Measurements from ENCODE around the gene DPF1.

Gene DPF1

DNA sequence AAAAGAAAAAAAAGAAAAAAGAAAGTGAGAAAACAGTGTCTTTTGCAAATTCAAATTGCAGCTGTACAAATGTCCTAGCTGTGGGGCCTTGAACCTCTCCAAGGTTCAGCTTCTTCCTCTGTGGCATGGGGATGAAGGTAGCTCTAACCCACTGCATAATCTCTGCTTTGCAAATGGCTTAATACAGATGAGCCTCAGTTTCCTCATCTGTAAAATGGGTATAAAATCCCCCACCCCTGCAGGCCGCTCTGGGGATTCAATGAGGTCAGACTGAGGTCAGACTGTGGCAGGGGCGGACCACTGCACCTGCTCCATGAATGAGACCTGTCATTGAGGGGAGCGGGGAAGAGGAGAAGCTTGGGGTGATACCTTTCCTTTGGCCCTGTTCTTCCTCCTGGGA, 5.8 kb downstream of the DPF1 start:
- DNase-seq = no peak

DNA sequence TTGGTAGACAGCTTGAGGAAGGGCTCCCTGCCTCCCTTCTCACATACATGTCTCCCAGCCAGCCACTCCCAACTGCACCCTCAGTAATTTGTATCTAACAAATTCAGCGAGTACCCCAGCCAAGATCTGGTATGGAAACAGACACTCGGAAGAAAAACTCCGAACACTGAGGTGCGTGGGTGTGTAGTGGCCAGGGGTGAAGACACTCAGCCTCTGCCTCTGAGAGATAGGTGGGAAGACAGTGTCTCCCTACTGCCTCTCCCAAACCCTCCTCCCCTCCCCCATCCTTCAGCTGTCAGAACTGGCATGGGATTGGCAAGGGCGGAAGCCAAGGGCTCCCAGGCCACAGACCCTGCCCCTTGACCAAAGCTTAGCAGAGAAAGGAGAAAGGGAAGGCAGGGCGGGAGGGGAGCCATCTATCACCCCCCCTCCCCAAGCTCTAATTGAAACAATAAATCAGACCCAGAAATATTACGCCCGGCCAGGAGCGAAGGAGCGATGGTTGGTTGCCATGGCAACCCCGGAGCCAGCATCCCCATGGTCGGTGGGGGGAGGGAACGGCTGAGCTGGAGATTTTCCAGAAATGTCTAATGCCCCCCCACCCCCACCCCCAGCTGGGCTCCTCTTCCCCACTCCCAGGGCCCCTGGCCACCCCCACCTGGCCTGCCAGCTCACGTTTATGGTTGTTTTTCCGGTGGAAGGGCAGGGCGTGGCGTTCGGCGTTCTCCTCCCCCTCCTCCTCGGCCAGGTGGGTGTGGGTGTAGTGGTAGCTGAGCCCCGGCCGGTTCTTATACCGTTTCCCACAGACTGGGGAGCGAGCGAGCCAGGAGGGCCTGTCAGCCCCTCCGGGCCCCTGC, 7.0 kb downstream of the DPF1 start:
- DNase-seq = no peak

DNA sequence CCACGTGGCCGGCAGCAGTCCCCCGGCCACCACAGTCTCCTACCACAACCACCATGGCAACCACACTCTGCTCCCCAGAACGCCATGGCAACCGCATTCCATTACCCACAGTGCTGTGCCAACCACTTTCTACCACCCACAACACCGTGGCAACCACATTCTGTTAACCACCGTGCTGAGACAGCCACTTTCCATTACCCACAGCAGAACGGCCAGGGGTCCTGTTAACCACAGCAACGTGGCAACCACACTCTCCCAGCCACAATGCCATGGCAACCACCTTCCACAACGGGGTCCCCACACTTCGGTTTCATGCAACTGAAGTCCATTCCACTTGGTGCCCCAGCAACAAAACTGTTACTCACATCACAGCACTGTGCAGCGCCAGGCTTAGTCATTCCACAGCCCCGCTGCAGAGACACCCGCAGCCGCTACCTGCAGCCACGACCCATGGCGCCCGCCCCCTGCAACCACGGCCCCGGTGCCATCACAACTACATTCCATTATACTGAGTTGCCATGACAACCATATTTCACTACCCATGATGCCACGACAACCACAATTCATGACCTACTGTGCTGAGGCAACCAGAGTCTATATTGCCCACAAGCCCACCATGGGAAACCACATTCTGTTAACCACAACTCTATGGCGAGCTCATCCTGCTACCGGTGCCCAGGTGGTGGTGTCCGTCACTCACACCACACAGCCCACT, 10.0 kb downstream of the DPF1 start:
- peak; percentile 55 for DNase-seq

DNA sequence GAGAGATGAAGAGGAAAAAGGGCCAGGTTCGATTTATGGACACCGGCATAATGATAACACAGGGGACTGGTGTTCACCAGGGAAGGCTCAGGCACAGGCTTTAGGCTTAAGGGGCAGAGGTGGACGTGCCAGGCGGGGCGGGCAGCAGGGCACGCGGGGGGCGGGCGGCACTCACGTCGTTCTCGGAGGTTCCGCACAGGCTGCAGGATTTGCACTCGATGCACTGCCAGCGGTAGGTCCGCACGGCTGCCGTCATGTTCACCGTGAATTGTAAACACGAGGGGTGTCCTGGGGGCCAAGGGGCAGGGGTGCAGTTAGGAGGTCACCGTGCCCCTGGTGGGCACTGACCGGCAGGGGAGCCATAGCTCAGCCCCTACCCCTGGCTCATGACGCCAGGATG, 10.6 kb downstream of the DPF1 start:
- no peak for DNase-seq

- DNase-seq = no peak
Observed at GRCh38 chr19:38211766-38212165, 12.3 kb downstream of the DPF1 start.

- no peak for DNase-seq
Observed at GRCh38 chr19:38211151-38211591, 12.9 kb downstream of the DPF1 start.

- DNase-seq = no peak
Observed at GRCh38 chr19:38210458-38210987, 13.5 kb downstream of the DPF1 start.

GRCh38 chr19:38209671-38210457, 14.2 kb downstream of the DPF1 start:
- DNase-seq = no peak

DNA sequence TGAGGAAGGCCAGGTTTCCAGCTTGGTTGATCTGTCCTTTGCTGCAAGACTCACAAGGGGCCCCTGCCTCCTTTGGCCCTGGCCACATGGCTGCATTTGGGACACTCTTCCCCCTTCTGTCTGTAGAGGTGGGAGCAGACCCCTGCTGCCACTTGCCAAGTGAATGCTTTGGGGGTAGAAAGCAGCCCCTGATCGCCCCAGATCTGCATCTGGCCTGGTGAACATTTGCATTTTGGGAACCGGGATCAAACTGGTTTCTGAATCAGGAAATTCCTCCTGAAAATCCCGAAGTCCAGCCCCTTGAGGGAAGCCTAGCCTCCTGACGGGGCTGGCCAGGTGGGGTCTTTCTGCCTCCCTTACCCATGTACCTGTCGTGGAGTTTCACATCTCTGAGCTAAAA, 14.9 kb downstream of the DPF1 start:
- no peak for DNase-seq

DNA sequence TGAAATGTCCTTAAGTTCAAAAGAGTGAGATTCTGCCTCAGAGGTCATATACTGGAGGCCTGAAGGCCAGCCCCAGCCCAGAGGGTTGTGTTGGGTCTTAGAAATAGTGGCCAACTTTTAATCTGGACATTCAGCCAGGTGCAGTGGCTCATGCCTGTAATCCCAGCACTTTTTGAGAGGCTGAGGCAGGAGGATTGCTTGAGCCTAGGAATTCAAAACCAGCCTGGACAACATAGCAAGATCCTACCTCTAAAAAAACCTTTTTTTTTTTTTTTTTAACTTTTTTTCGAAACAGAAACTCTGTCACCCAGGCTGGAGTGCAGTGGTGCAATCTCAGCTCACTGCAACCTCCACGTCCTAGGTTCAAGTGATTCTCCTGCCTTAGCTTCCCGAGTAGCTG, 15.5 kb downstream of the DPF1 start:
- no peak for DNase-seq

DNA sequence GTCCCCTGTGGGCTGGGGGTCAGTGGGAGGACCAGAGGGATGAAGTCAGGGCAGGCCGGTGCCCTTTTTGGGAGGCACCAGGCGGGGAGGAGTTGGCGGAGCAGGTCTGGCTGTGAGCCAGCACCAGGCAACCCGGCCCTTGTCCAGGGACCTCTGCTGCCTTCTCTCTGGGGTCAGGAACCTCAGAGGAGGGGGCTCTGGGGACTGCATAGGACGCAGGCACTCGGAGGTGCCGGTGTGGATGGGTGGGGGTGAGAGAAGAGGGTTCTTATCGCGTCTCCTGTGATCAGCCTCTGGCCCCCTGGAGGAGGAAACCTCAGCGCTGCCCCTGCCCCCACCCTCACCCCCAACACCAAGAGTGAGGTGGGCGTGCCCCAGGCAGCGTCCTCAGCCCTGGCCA, 16.5 kb downstream of the DPF1 start:
- DNase-seq = no peak

GRCh38 chr19:38206928-38207327, 17.1 kb downstream of the DPF1 start:
- no peak for DNase-seq

DNA sequence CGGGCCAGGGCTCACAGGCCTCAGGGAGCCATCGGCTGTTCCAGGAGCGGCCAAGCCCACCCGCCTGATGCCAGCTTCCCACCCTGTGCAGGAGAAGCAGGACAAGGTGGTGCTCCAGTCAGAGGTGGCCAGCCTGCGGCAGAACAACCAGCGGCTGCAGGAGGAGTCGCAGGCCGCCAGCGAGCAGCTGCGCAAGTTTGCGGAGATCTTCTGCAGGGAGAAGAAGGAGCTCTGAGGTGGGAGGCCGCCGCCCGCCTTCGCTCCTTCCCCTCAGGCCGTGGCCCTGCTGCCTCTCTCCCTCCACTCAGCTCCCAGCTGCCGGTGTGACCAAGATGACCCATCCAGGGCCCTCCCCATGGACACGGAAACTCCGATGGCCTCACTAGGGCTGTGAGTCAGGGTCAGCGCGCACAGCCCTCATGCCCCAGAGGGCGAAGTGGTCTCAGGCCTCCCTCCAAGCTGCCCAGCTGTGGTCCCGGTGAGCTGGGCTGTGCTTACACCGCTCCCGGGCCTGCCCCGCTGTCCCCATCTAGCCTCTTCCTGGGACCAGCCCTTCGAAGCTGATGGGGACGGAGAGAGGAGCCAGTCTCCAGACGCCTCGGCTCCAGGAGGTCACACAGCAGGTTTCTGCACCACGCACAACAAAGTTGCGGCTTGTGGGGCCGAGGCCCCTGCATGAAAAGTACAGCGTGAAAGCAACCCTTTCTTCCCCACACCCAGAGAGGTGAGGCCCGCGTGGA, 17.8 kb downstream of the DPF1 start:
- DNase-seq = no peak

DNA sequence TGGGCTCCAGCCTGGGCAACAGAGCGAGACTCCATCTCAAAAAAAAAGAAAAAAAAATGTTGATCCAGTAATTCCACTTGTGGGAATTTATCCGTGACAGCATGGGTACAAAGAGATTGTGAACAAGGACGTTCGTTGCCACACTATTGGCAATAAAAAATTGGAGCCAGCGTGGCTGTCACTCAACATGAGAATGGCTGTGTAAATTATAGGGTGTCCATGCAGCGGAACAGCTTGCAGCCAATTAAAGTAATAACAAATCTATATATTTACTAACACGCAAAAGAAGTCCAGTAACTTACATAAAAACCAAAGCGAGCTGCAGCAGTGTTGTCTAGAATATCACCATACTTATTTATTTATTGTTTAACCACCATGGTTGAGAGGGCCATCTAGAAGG, 19.3 kb downstream of the DPF1 start:
- DNase-seq = no peak

GRCh38 chr19:38204096-38204495, 19.9 kb downstream of the DPF1 start:
- DNase-seq = no peak

DNA sequence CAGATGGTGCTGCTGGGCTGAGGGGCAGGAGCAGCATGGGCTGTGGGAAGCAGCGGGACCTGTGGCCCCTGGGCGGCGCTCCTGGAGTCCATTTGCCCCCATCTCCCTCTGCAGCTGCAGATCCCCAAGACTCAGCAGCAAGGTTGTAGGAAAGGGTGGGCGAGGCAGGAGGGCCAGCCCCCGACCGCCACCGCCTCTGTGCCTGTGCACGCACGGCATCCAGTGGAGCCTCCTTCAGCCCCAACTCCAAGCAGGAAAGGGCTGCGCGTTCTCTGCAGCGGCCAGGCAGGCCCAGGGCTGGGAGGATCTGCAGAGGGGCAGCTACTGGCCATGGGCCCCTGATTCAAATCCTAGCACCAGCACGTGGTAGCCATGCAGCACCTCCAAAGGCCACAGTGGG, 20.8 kb downstream of the DPF1 start:
- DNase-seq = no peak

GRCh38 chr19:38202504-38202903, 21.5 kb downstream of the DPF1 start:
- DNase-seq = no peak

GRCh38 chr19:38201731-38202130, 22.3 kb downstream of the DPF1 start:
- DNase-seq = no peak

GRCh38 chr19:38199340-38199739, 24.7 kb downstream of the DPF1 start:
- DNase-seq = no peak

- no peak for DNase-seq
Observed at GRCh38 chr19:38197937-38198704, 25.9 kb downstream of the DPF1 start.

GRCh38 chr19:38196948-38197656, 26.9 kb downstream of the DPF1 start:
- no peak for DNase-seq
